GM18505 (cell line): ENCODE results near the gene ADO.

Experiments used
- ATAC-seq: cut with Tn5 transposase; IDR thresholded peaks from one replicate; pipeline ENCODE4 v1.9.1; 2021; ENCODE audit not compliant: unreplicated experiment
- POLR2A ChIP-seq: IDR thresholded peaks from 4 replicates; pipeline ENCODE4 v1.6.1; 2011; ENCODE audit warnings: borderline replicate concordance; ENCODE audit not compliant: insufficient read depth, insufficient read length; ENCODE audit errors: extremely low read depth

Gene ADO

DNA sequence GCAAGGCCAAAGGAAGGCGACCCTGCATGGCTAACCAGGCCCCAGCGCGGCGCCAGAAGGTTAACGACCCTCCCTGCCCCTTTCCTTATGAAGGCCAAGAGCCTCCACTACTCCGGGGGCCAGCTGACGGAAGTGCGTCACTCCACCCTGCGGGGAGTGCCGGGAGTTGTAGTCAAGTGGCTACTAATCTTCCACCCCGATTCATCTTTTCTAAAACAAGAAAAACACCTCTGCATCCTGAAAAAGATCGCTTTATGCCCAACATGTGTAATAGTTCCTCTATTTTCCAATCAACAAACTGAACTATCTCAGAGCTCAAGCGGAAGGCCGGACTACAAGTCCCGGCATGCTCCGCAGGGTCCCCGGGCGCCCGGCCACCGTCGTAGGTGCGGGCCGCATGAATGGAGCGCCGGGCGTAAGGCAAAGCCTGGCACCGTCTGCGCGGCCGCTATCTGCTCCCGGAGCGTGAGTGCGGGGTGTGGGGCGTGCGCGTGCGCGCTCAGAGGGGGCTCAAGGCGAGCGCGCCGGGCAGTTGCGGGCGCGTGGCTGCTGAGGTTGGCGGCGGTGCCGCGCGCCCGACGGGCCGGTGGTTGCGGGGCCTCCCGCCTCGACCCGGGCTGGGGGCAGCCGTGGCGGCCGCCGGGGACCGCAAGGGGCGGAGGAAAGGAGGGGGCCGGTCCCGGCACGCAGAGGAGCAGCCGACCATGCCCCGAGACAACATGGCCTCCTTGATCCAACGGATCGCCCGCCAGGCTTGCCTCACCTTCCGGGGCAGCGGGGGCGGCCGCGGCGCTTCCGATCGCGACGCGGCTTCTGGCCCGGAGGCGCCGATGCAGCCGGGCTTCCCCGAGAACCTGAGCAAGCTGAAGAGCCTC is at the start of gene ADO:
TSS of gene ADO (plus strand) at position 365 of the 875 bp plus-strand sequence. CDS start at position 705, 340 bp downstream.
- TF ChIP-seq POLR2A = peak; percentile 72
- peak; percentile 88 for ATAC-seq

DNA sequence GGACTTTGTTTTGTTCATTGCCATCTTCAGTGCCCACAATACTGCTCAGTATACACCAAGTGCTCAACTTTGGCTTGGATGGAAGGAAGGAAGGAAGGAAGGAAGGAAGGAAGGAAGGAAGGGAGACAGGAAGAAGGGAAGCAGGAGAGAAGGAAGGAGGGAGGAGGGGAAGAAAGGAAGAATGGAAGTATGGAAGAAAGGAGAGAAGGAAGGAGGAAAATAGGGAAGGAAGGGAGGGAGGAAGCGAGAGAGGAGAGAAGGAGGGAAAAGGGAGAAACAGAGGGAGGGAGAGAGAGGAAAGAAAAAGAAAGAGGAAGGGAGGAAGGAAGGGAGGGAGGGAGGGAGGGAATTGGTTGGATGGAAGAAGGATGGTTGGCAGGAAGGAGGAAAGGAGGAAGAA is 49.6 kb upstream of the ADO start:
- TF ChIP-seq POLR2A = no peak
- ATAC-seq = no peak

- ATAC-seq = no peak
Measured at GRCh38 chr10:62755662-62756653, 48.6 kb upstream of the ADO start.

DNA sequence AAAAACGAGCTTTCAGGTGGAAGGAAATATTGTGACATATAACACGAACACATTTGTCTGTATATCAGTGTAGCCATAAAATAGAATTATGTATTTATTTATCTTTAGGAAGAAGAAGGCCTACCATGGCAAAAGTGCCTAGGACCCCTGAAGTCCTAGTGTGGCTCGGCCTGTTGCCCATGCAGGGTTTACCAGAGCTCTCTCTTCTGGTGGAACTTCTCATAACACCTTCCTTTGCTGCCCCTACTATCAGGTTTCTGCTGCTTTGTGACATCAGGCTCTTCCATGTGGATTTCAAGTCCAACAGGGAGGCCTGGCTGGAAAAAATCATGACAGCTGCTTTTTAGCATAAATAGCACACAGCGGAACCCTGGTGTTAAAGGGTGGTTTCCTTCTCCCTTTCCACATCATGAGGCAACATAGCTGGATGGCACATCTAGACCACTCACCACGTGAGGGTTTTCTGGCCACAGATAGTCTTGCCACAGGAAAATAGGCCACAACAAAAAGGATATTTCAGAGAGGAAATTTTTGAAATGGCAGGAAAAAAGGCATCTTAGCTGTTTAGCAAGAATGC is 44.8 kb upstream of the ADO start:
- ATAC-seq = no peak
- TF ChIP-seq POLR2A = no peak

More at GRCh38 chr10:62755662-62756653, 48.6 kb upstream of the ADO start:
- no peak for TF ChIP-seq POLR2A

GRCh38 chr10:62760401-62760800 is 44.1 kb upstream of the ADO start:
- TF ChIP-seq POLR2A = no peak
- ATAC-seq = no peak

DNA sequence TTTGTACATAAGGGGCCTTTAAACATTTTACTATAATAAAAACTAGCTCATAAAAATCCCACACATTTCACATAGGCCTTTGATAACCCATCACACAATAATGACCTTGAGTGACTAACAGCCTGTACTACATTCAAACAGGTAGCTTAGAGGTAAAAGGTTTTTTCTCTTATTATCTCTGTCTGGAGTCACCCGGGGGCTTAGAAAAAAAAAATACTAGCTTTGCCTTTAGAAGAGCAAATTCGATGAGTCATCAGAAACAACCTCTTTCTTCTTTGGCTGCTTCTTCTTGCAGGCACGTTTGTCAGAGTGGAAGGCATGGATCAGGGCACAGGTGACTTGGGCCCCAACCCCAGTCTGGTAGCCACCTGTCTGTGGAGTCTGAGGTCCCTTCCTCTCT is 43.4 kb upstream of the ADO start:
- no peak for ATAC-seq
- no peak for TF ChIP-seq POLR2A

- no peak for TF ChIP-seq POLR2A
- ATAC-seq = no peak
Measured at GRCh38 chr10:62763155-62763554, 41.4 kb upstream of the ADO start.

- ATAC-seq = no peak
- TF ChIP-seq POLR2A = no peak
Measured at GRCh38 chr10:62764011-62764410, 40.5 kb upstream of the ADO start.

GRCh38 chr10:62765726-62766125 is 38.8 kb upstream of the ADO start:
- no peak for TF ChIP-seq POLR2A
- no peak for ATAC-seq

- no peak for ATAC-seq
- TF ChIP-seq POLR2A = no peak
Measured at GRCh38 chr10:62766386-62766785, 38.1 kb upstream of the ADO start.

- no peak for TF ChIP-seq POLR2A
- no peak for ATAC-seq
Measured at GRCh38 chr10:62769574-62770242, 34.8 kb upstream of the ADO start.

GRCh38 chr10:62772186-62772974 is 32.1 kb upstream of the ADO start:
- no peak for TF ChIP-seq POLR2A
- ATAC-seq = no peak
